Fibroblast of skin of right biceps (primary cell): ENCODE data around the gene ZNF275.
"Not testable (repeated sequence)": the region's sequence is repeated elsewhere in the genome, so short reads cannot be mapped to it uniquely, and the experiment has no call there.

Source experiments
- DNase-seq: peaks from one replicate; pipeline ENCODE4 v3.0.0-alpha.2; 2013

Gene ZNF275

GRCh38 chrX:153333821-153334653, at the start of gene ZNF275:
Gene ZNF275, plus strand, starts transcription at chrX:153334153. Its CDS starts 2,527 bp downstream, at chrX:153336680.
- DNase-seq = peak; percentile 79

GRCh38 chrX:153285678-153286077, 48.3 kb upstream of the ZNF275 start:
- DNase-seq = not testable (repeated sequence)

DNA sequence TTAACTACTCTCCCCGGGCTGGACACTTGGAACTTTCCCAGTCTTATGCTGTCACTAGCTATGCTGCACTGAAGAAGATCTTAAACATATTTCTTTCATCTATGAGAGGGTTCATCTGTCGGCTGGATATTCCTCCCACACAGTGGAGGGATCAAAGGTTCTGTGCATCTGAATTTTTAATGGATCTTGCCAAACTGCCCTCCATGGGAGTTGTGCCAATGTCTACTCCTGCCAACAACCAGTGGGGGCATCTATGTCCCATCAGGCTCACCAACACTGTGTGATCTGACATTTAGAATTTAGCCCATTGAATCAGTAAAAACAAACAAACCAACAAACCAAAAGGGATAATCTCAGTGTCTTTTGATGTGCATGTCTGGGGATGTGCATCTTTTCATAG, 45.1 kb upstream of the ZNF275 start:
- not testable (repeated sequence) for DNase-seq

- not testable (repeated sequence) for DNase-seq
Measured at GRCh38 chrX:153293485-153294071, 40.4 kb upstream of the ZNF275 start.

DNA sequence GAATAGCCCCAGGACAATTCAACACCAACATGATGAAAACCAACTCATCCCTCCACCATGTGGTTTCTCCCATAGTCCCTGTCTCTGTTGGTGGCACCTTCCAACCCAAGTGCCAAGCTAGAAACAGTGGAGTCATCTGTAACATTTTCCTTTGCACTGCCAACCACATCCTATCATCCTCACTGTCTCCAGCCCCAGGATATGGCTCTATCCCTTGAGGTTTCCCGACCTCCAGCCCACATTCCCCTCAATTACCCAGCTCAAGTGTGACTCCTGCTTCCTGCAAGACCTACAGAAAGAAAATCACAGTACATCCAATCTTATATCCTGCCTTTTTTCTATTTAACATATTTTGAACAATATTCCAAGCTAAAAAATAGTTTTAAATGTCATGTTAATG, 36.6 kb upstream of the ZNF275 start:
- DNase-seq = no peak

DNA sequence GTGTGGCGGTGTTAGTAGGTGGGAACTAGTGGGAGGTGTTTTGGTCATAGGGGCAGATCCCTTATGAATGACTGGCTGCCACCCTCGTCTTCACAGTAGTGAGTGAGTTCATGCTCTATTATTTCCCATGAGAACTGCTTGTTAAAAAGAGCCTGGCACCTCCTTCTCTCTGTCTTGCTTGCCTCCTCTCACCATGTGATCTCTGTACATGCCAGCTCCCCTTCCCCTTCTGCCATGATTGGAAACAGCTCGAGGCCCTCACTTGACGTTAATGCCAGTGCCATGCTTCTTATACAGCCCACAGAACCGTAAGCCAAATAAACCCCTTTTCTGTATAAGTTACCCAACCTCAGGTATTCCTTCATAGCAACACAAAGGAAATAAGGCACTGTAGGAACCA, 34.1 kb upstream of the ZNF275 start:
- DNase-seq = no peak

GRCh38 chrX:153301746-153302145, 32.2 kb upstream of the ZNF275 start:
- DNase-seq = no peak

GRCh38 chrX:153302796-153303195, 31.2 kb upstream of the ZNF275 start:
- no peak for DNase-seq

DNA sequence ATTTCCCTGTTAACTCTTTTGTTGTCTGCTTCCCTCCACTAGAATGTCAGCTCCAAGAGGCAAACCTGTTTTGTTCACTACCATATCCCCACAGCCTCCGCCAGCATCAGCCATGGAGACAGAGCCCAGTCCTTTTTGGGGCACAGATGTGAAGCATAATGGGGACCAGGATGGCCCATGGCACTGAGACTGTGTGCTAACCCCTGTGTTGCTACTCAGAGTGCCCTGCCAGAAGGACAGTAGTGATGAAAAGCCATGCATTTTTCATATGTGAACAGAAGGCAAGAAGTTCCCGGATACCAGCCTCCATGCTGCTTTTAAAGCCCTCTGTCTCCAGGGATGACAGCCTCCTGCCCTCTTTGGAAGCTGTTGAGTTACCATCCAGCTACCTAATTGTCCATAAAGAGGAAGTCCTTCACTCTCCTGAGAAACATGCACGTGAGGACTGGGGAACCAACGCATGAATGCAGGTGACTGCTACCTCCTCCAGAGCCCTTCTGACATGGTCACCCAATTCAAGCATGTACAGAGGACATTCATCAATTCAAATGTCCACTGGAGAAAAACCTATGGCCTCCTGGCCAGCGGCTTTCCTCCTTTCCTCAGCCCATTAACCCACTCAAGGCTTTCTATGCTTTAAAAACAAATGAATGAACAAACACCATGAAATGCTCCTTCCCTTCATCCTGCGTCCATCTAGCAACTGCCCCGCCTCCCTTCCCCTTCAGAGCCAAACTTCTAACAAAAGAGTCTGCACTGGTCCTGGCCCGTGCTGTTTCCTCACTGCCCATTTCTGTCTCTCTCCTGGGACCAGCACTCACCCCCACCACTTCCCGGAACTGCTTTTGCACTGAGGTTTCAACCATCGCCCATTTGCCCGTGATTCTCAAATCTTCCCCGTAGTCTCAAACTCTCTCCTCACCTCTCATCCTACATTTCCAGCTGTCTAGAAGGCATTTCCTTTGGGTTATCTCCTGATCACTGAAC, 30.4 kb upstream of the ZNF275 start:
- no peak for DNase-seq

GRCh38 chrX:153304988-153305736, 28.8 kb upstream of the ZNF275 start:
- DNase-seq = no peak

GRCh38 chrX:153305972-153306371, 28.0 kb upstream of the ZNF275 start:
- DNase-seq = no peak

DNA sequence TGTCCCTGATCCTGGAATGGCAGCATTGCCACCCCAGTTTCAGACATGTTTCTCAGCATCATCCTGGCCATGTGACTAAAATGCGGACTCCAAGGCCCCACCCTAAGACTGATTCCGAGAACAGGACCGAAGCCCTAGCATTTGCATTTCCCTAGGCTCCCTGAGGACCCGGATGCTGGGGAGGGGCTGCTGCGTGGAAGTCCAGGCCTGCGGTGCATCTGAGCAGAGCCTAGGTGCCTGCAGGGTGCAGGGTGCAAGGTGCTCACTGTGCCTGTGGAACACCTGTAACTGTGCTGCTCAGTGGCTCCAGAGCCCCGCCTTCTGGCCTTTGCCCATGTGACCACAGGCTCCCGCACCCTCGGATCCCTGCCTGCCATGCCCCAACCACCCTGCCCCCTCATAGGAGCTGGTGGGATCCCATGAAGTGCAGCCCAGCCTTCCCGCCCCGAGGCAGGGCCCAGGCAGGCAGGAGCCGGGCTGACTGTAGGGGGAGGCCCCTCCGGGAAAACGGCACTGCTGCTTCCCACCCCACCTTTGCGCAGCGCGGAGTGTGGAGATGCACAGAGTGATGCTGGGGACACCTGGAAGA, 27.3 kb upstream of the ZNF275 start:
- no peak for DNase-seq

DNA sequence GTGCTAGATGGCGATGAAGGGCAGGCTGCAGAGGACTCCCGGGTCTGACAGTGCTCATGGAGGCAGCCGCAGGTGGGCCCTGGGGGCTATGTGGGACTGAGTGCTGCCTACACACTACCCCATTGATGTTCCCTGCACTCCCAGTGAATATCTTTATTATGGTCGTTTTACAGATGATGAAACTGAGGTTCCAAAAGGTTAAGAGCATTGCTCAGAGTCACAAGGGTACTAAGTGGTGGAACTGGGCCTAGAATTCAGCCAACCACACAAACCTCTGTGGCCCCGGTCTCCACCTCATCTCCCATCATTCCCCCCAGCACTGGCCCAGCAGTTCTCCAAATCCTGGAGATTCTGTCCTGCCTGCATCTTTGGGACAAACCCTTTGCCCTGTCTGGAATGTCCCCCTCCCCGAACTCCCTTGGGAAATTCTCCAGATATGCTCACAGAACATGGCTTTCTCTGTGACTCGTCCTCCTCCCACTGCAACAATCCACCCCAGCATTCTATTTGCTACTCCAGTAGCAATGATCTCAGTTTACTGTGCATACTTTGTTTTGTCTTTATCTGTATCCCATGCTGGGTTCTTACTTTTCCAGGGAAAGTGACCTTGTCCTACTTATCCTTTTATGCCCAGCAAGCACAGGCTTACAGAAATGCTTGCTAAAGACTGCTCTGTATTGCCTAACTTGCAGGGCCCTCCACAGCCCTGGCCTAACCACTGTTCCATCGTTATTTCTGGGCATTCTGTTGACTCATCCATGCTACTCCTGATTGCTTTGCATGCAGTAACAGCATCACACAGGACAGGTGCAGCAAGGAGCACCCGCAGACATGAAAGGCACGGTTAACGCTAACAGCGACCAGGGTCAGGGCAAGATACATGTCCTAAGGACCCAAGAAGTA, 26.4 kb upstream of the ZNF275 start:
- peak; percentile 0 for DNase-seq

- DNase-seq = no peak
Measured at GRCh38 chrX:153310901-153311300, 23.1 kb upstream of the ZNF275 start.

DNA sequence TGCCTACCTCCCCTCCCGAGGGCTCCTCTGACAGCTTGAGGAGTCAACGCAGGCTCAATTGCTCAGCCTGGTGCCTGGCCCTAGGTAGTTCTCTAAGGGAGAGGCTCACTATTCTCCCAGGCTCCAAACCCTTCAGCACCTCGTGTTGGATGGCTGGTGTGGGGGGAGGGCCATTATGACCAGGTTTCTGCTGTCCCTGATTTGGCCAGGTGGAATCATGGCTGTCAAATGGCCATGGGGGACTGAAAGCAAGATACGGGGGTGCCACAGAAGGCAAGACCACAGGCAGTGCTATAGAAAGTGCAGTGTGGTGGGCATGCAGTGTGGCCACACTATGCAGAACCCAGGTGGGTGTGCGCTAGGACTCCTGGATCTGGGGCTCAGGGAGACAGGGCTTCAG, 21.9 kb upstream of the ZNF275 start:
- no peak for DNase-seq

DNA sequence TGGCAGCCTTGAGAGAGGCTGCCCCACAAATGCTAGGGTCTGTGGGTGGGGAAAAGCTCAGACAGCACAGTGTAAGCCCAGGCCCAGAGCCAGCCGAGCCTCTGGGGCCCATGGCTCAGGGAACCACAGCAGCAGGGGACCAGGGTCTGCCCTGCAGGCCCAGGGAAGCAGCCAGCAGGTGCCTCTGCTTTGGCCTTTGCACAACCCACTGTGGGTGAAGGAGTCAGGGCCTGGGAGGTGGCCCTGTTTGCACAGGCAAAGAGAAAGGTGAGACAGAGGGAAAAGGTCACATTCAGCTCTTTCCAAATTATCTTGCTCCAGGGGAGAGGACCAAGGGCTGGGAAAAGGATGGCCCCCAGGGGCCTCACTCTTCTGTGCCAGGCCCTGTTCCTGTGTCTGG, 21.1 kb upstream of the ZNF275 start:
- DNase-seq = no peak

DNA sequence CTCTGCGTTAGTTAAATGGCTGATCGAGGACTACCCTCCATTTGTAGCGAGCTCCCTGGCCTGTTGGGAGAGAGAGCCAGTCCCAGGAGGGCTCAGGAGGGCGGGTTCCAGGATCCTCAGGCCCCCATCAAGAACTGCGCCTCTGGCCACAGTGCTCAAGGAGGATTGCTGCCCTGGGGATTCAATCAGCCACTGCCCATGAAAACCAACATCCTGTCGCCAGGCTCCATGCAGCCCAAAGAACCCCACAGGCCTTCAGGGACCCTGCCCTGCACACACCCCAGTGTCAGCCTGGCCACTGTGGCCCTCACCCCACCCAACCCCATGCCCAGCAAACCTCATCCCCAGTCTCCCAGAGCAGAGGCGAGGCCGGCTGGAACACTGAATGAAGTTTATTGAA, 16.6 kb upstream of the ZNF275 start:
- DNase-seq = no peak

- DNase-seq = no peak
Measured at GRCh38 chrX:153317996-153318722, 15.8 kb upstream of the ZNF275 start.

GRCh38 chrX:153318811-153319210, 15.1 kb upstream of the ZNF275 start:
- DNase-seq = no peak

GRCh38 chrX:153319295-153320046, 14.5 kb upstream of the ZNF275 start:
- no peak for DNase-seq
